Measurements from ENCODE around the gene KLKB1. TPM values are rescaled to one million over a fixed set of nuclear protein-coding genes. Genes with fewer than 3 reads are reported as not detected.

The KLKB1 gene
- total RNA-seq, 1 donor from 2014 or later: 0.36 TPM

- intact Hi-C loops (cut with micrococcal nuclease): no loop called here
Measured at GRCh38 chr4:186307497-186307896, 80.2 kb downstream of the KLKB1 start.

GRCh38 chr4:186307916-186308315 is 80.6 kb downstream of the KLKB1 start:
- intact Hi-C loops (cut with micrococcal nuclease): no loop called here

Other genes with a start within 250 kb of the KLKB1 start
- gene TLR3, start 158.4 kb upstream of the KLKB1 start, total RNA-seq: 0.39 and 0.41 TPM in 2 replicates
- gene FAM149A, start 122.8 kb upstream of the KLKB1 start, total RNA-seq: 0.23 and 0.25 TPM in 2 replicates
- gene CYP4V2, start 35.9 kb upstream of the KLKB1 start, total RNA-seq: 24.4 and 26.6 TPM in 2 replicates
- not detected in 2 replicates for gene F11, start 38.7 kb downstream of the KLKB1 start, total RNA-seq

Data from T-helper 2 cell treated with Interferon-gamma antibody and Interleukin-4, amounts not matched to agents 100 ng/mL and 5 ng/mL, for 36 hours (primary cell).